GM12872 (cell line): Measurements from ENCODE around the gene SLC6A11.

Experiments used
- TF ChIP-seq, protein P1 (sequence below): IDR thresholded peaks from 3 replicates; pipeline ENCODE4 v1.5.1; 2011; ENCODE audit warnings: low read depth, mild to moderate bottlenecking, low read length, moderate library complexity; ENCODE audit not compliant: insufficient read depth

Gene SLC6A11

DNA sequence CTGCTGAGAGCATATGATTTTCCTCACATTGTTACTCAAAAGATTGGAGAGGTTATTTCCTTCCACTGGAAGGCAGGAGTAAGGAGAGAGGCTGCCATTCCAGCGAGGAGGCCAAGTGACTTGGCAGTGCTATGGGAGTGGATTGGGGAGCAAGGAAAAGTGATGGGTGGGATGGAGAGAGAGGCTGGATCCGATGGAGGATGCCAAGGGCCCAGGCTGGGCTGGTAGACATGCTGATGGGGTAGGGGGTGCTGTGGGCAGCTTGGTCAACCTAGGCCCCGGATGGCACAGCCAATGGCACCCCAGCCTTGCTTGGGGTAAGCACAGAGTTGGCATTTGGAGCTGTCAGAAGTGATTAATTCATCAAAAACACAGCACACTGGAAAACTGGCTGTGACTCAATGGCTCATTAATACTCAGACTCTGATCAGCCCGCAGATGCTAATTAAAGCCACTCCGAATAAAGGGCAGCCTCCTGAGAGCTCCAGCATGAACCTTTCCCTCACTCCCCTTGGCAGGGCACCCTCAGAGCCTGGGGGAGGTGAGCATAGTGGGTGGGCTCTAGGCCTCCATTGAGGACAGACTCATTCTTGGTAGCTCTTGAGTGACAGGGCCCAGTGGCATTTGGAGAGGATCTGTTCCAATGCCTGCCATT lies 154.4 kb downstream of the SLC6A11 start:
- TF ChIP-seq, protein P1, sequence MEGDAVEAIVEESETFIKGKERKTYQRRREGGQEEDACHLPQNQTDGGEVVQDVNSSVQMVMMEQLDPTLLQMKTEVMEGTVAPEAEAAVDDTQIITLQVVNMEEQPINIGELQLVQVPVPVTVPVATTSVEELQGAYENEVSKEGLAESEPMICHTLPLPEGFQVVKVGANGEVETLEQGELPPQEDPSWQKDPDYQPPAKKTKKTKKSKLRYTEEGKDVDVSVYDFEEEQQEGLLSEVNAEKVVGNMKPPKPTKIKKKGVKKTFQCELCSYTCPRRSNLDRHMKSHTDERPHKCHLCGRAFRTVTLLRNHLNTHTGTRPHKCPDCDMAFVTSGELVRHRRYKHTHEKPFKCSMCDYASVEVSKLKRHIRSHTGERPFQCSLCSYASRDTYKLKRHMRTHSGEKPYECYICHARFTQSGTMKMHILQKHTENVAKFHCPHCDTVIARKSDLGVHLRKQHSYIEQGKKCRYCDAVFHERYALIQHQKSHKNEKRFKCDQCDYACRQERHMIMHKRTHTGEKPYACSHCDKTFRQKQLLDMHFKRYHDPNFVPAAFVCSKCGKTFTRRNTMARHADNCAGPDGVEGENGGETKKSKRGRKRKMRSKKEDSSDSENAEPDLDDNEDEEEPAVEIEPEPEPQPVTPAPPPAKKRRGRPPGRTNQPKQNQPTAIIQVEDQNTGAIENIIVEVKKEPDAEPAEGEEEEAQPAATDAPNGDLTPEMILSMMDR = no peak

DNA sequence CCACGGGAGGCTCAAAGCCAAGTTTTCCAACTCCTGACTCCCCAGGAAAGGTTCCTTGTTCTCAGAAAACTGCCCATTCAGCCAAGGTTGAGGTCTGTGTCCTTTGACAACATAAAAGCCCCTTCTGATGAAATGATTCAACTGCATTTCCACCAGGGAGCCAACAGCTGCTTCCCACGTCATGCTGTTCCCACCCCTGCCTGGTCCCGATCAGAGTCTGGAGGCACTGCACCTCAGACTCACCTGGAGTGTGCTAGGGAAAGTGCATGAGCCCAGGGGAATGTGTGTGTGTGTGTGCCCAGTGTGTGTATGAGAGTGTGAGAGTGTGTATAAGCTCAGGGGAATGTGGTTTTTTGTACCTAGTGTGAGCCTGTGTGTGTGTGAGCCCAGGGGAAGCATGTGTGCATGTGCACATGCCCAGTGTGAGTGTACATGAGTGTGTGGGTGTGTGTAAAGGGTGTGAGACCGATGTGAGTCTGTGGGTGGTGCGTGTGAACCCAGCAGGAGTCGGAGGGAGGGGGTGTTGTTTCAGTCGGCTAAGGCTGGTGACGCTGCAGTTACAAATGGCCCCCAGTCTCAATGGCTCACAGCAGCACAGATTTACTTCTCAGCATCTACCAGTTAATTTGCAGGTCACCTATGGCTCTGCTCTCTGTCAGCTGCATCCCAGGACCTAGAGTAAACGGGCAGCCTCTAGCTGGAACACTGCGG lies 156.2 kb downstream of the SLC6A11 start:
- TF ChIP-seq, protein P1 = no peak

DNA sequence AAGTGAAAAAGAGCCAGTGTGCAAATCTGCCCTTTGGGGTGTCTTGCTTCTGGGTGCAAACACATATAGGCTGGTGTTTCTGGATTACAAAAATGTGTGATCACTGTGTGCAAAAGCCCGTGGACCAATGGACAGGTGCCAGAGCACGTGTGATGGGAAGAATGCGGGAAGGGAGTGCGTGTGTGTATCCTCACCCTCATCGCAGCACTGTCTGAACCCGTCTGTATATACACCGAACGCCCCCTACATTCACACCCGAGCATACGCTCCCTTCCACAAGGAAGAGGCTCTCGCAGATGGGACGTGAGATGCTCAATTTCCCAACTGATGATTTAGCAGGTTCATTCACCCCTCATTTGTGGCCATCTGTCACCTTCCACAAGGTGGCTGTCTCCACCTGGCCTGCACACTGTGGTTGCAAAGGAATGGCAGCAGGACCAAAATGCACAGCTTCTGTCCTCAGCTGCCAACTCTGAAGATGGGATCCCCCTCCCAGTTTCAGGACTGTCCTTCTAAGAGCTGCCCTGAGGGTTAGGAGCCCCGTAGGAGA lies 157.1 kb downstream of the SLC6A11 start:
- TF ChIP-seq, protein P1 = no peak

DNA sequence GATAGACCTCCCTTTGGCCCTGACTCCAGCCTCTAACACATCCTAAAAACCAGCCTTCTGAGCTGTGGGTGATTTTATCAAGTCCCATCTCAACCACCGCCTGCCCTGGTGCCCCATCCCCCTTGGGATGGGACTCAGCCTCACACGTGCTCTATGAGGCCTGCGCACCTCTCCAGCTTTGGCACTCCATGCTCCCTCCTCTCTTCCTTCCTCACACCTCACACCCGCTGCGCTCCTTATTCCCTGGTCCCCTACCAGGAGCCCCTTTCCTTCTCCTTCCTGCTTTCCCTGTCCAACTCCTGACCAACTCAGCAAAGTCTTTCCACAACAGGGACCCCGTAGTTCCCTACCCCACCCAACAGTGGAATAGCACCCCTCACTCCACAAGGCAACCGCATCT lies 158.1 kb downstream of the SLC6A11 start:
- TF ChIP-seq, protein P1 = no peak

DNA sequence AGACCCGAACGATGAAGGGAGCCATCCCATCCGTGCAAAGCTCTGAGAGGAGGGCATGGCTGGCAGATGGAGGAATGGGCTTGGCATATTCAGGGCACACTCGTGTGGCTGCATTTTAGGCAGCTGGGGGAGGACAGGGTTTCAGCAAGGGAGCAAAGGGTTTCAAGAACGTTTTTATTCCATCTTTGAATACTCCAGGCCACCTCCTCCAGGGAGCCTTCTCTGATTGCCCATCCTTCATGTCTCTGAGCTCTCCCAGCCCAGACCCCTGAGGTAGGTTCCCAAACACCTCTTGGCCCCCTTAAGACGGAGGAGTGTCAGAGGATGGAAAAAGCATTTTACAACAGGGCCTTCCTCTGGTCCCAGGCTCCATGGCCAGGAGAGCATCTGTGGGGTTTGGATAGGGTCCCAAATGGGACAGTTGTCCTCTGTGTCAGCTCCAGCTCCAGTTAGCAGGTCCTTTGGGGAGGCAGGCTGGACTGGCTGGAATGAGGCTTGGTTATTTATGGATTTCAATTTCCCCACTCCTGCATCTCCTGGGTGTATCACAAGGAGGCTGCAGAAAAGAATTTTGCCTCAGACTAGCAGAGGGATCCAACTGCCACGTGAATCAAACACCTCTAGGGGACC lies 158.8 kb downstream of the SLC6A11 start:
- TF ChIP-seq, protein P1 = no peak

DNA sequence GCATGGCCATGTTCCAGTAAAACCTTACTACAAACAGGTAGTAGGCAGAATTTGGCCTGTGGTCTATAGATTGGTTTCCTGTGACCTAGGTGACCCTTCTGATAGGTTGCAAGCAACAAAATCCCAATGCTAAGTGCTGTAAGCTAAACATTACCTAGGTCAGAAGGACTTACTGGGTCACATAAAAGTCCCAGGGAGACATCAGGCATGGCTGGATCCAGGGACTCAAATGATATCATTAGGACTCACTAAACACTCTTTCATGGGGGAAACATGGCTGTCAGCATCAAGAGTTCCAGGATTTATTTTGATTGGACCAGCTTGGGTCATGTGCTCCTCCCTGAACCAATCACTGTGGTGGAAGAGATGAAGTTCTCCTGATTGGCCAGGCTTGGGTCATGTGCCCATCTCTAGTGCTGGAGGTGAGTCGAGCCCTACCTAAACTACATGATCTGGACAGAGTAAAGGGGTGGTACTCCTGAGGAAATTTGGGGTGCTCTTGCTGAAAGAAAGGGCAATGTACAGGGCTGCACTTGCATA lies 159.7 kb downstream of the SLC6A11 start:
- TF ChIP-seq, protein P1 = no peak

DNA sequence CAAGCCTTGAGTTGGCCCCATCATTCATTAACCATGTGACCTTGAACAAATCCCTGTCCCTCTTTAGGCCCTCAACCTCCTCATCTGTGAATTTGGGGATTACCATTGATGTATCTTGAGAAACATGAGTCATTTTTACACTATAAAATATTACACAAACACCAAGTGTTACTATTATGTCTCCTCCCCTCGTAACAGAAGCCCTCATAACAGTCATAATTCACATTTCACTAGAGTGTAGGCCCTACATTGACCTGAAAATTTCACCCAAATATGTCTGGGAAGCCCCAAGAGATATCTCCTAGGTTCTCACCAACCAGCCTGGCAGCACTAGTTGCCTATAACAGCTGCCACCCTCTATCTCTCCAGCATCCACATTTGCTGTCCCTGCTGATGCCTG lies 160.7 kb downstream of the SLC6A11 start:
- TF ChIP-seq, protein P1 = no peak
